Dendritic cell treated with granulocyte-macrophage colony-stimulating factor and Interleukin-4, amounts not matched to agents 40 ng/mL and 50 ng/mL, for 4 days (primary cell): ENCODE data around the gene OGFR.
A peak's percentile ranks its signal among the peaks of the same experiment; 100 is the strongest.

Experiments used
- H3K27ac Mint-ChIP-seq: one replicate; pipeline ENCODE4 v1.8.0; 2022; ENCODE audit warnings: mild to moderate bottlenecking, mixed read lengths
- H3K27me3 Mint-ChIP-seq: one replicate; pipeline ENCODE4 v1.8.0; 2022; ENCODE audit warnings: mild to moderate bottlenecking, mixed read lengths
- H3K36me3 Mint-ChIP-seq: one replicate; pipeline ENCODE4 v1.8.0; 2022; ENCODE audit warnings: low read depth, mixed read lengths
- H3K4me1 Mint-ChIP-seq: one replicate; pipeline ENCODE4 v1.8.0; 2022; ENCODE audit warnings: low read depth, mixed read lengths
- H3K4me3 Mint-ChIP-seq: one replicate; pipeline ENCODE4 v1.8.0; 2022; ENCODE audit warnings: mild to moderate bottlenecking, moderate library complexity, mixed read lengths
- H3K9me3 Mint-ChIP-seq: one replicate; pipeline ENCODE4 v1.8.0; 2022; ENCODE audit warnings: mixed read lengths
- intact Hi-C: fragments of 100-400 bp; cut with micrococcal nuclease; formaldehyde crosslinking; loops from one replicate; pipeline ENCODE4 v1.15.0; 2022

Gene OGFR

GRCh38 chr20:62765432-62766070 lies 39.1 kb upstream of the OGFR start:
- Mint-ChIP-seq H3K4me3 (no peak overlapping the region), H3K4me1 (no peaks in the 10 kb centered on the region), H3K36me3 (no peaks in the 10 kb centered on the region), H3K9me3 (no peaks in the 10 kb centered on the region), H3K27me3 (peaks cover 30% of the 10 kb centered on the region), H3K27ac (no peak overlapping the region)
- intact Hi-C loops = no loop called here

- Mint-ChIP-seq H3K27ac (no peak overlapping the region), H3K4me1 (no peaks in the 10 kb centered on the region), H3K4me3 (no peak overlapping the region), H3K9me3 (no peaks in the 10 kb centered on the region), H3K27me3 (peaks cover 30% of the 10 kb centered on the region), H3K36me3 (no peaks in the 10 kb centered on the region)
- intact Hi-C loops = no loop called here
Measured at GRCh38 chr20:62766071-62766450, 38.6 kb upstream of the OGFR start.

- no peaks in the 10 kb centered on the region for H3K36me3 Mint-ChIP-seq
- H3K4me1 Mint-ChIP-seq = no peaks in the 10 kb centered on the region
- intact Hi-C loops = no loop called here
- H3K27ac Mint-ChIP-seq = no peak overlapping the region
- H3K4me3 Mint-ChIP-seq = no peak overlapping the region
- H3K9me3 Mint-ChIP-seq = no peaks in the 10 kb centered on the region
- H3K27me3 Mint-ChIP-seq = peaks cover 33% of the 10 kb centered on the region
Measured at GRCh38 chr20:62766716-62767115, 37.9 kb upstream of the OGFR start.

GRCh38 chr20:62768234-62768546 lies 36.4 kb upstream of the OGFR start:
- H3K4me1 Mint-ChIP-seq = peaks cover 12% of the 10 kb centered on the region
- intact Hi-C loops = no loop called here
- no peak overlapping the region for H3K4me3 Mint-ChIP-seq
- peaks cover 40% of the 10 kb centered on the region for H3K27me3 Mint-ChIP-seq
- H3K9me3 Mint-ChIP-seq = no peaks in the 10 kb centered on the region
- H3K27ac Mint-ChIP-seq = no peak overlapping the region
- no peaks in the 10 kb centered on the region for H3K36me3 Mint-ChIP-seq

- intact Hi-C loops = no loop called here
- peaks cover 17% of the 10 kb centered on the region for H3K4me1 Mint-ChIP-seq
- no peak overlapping the region for H3K4me3 Mint-ChIP-seq
- H3K27ac Mint-ChIP-seq = no peak overlapping the region
- peaks cover 45% of the 10 kb centered on the region for H3K27me3 Mint-ChIP-seq
- H3K36me3 Mint-ChIP-seq = no peaks in the 10 kb centered on the region
- no peaks in the 10 kb centered on the region for H3K9me3 Mint-ChIP-seq
Measured at GRCh38 chr20:62768551-62769287, 35.9 kb upstream of the OGFR start.

- H3K27me3 Mint-ChIP-seq = peaks cover 44% of the 10 kb centered on the region
- H3K36me3 Mint-ChIP-seq = no peaks in the 10 kb centered on the region
- H3K9me3 Mint-ChIP-seq = no peaks in the 10 kb centered on the region
- H3K27ac Mint-ChIP-seq = no peak overlapping the region
- H3K4me1 Mint-ChIP-seq = peaks cover 24% of the 10 kb centered on the region
- no peak overlapping the region for H3K4me3 Mint-ChIP-seq
- intact Hi-C loops = no loop called here
Measured at GRCh38 chr20:62769346-62770071, 35.1 kb upstream of the OGFR start.

- Mint-ChIP-seq H3K4me3 (no peak overlapping the region), H3K36me3 (no peaks in the 10 kb centered on the region), H3K9me3 (no peaks in the 10 kb centered on the region), H3K27ac (no peak overlapping the region), H3K27me3 (peaks cover 37% of the 10 kb centered on the region), H3K4me1 (peaks cover 32% of the 10 kb centered on the region)
- intact Hi-C loops = no loop called here
Measured at GRCh38 chr20:62770111-62770910, 34.3 kb upstream of the OGFR start.

- intact Hi-C loops = no loop called here
- H3K4me1 Mint-ChIP-seq = peaks cover 38% of the 10 kb centered on the region
- H3K4me3 Mint-ChIP-seq = no peak overlapping the region
- peaks cover 34% of the 10 kb centered on the region for H3K27me3 Mint-ChIP-seq
- no peaks in the 10 kb centered on the region for H3K9me3 Mint-ChIP-seq
- no peaks in the 10 kb centered on the region for H3K36me3 Mint-ChIP-seq
- H3K27ac Mint-ChIP-seq = no peak overlapping the region
Measured at GRCh38 chr20:62770916-62771315, 33.7 kb upstream of the OGFR start.

GRCh38 chr20:62771396-62772102 lies 33.1 kb upstream of the OGFR start:
- intact Hi-C loops = no loop called here
- H3K27ac Mint-ChIP-seq = no peak overlapping the region
- no peaks in the 10 kb centered on the region for H3K9me3 Mint-ChIP-seq
- no peak overlapping the region for H3K4me3 Mint-ChIP-seq
- no peaks in the 10 kb centered on the region for H3K36me3 Mint-ChIP-seq
- H3K4me1 Mint-ChIP-seq = peaks cover 45% of the 10 kb centered on the region
- peaks cover 30% of the 10 kb centered on the region for H3K27me3 Mint-ChIP-seq

GRCh38 chr20:62772103-62772611 lies 32.5 kb upstream of the OGFR start:
- Mint-ChIP-seq H3K4me1 (peaks cover 51% of the 10 kb centered on the region), H3K27me3 (peaks cover 26% of the 10 kb centered on the region), H3K36me3 (no peaks in the 10 kb centered on the region), H3K27ac (peak overlapping the region; percentile 22), H3K9me3 (peaks cover 5% of the 10 kb centered on the region), H3K4me3 (no peak overlapping the region)
- intact Hi-C loops = no loop called here

- intact Hi-C loops = no loop called here
- Mint-ChIP-seq H3K4me3 (no peak overlapping the region), H3K27ac (peak overlapping the region; percentile 22), H3K9me3 (peaks cover 8% of the 10 kb centered on the region), H3K36me3 (no peaks in the 10 kb centered on the region), H3K4me1 (peaks cover 55% of the 10 kb centered on the region), H3K27me3 (peaks cover 23% of the 10 kb centered on the region)
Measured at GRCh38 chr20:62772619-62772989, 32.0 kb upstream of the OGFR start.

GRCh38 chr20:62772990-62773844 lies 31.4 kb upstream of the OGFR start:
- no peak overlapping the region for H3K4me3 Mint-ChIP-seq
- no peaks in the 10 kb centered on the region for H3K36me3 Mint-ChIP-seq
- peaks cover 18% of the 10 kb centered on the region for H3K27me3 Mint-ChIP-seq
- H3K4me1 Mint-ChIP-seq = peaks cover 55% of the 10 kb centered on the region
- intact Hi-C loops = no loop called here
- H3K27ac Mint-ChIP-seq = no peak overlapping the region
- H3K9me3 Mint-ChIP-seq = peaks cover 8% of the 10 kb centered on the region
